ENCODE measurements around the gene ALOXE3. TPM values are rescaled to one million over a fixed set of nuclear protein-coding genes. Genes with fewer than 3 reads are reported as not detected.
A peak's percentile ranks its signal among the peaks of the same experiment; 100 is the strongest.

ALOXE3 gene
- polyA plus RNA-seq, 1 experiment, result 0.04 TPM

DNA sequence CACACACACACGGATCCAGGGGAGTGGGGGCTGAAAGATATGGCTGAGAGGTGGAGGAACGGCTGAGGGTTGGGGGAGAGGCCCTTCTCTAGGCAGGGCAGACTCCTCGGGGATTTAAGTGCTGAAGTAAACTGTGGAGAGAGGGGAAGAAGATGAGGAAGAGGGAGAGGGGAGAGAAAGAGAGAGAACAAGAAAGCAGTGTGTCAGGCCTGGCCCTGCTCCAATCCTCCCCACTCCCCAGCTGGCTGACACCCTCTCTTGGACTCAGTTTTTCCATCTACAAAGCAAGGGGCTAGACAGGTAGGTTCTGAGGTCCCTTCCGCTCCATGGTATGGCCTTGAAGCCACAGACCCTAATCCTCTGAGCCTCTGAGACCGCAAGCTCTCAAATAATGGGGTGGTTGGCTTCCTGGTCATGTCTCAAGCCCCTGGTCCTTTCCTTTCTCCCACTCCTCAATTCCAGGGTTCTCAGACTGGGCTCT, 42.5 kb upstream of the ALOXE3 start:
- ChIA-PET CTCF (interaction anchor here (0.6 to 1.5 kb wide), 4 partner anchors 23 to 134 kb away, joined by 3 to 6 read pairs (median 4); partner anchors contain the start of genes ALOXE3 and SLC25A35), POLR2A (interaction anchor here (0.5 to 3.3 kb wide), 2 partner anchors 13 to 444 kb away, joined by 4 to 20 read pairs; partner anchors contain the start of gene DNAH2)
- TF ChIP-seq, protein P1, sequence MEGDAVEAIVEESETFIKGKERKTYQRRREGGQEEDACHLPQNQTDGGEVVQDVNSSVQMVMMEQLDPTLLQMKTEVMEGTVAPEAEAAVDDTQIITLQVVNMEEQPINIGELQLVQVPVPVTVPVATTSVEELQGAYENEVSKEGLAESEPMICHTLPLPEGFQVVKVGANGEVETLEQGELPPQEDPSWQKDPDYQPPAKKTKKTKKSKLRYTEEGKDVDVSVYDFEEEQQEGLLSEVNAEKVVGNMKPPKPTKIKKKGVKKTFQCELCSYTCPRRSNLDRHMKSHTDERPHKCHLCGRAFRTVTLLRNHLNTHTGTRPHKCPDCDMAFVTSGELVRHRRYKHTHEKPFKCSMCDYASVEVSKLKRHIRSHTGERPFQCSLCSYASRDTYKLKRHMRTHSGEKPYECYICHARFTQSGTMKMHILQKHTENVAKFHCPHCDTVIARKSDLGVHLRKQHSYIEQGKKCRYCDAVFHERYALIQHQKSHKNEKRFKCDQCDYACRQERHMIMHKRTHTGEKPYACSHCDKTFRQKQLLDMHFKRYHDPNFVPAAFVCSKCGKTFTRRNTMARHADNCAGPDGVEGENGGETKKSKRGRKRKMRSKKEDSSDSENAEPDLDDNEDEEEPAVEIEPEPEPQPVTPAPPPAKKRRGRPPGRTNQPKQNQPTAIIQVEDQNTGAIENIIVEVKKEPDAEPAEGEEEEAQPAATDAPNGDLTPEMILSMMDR (IDR thresholded peaks at IDR 0.05; ENCODE audit: low read depth, low read length), result no peak
- DNase-seq (ENCODE audit: low read depth, low spot score), result no peak
- 0 out of 2 replicates have a peak overlapping the region, but pooled peaks have one; percentile 7 for H3K4me3 ChIP-seq (ENCODE audit: low read depth, low read length)
- no peaks in the 10 kb centered on the region for H3K27me3 ChIP-seq (ENCODE audit: control insufficient read depth, insufficient read depth, low read length)
- H3K27ac ChIP-seq (ENCODE audit: low read depth, low read length), result no peak overlapping the region
- no peaks in the 10 kb centered on the region; the same call in 1 of the 2 replicates for H3K9me3 ChIP-seq (ENCODE audit: control insufficient read depth, insufficient read depth, low read length)

DNA sequence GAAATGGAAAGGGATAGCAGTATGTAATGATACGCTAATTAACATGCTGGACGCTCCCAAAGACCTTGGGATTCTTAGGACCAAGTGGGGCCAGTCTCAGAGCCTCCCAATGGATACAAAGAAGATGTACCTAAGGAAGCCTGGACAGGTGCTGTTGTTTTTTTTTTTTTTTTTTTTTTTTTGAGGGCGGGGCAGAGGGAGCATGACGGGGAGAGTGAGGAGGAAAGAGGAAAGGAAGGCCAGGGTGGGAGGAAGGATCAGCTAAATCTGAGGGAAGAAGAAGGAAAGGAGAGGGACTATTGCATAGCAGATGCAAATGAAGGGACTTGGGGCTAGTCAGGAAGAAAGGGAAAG, 41.9 kb upstream of the ALOXE3 start:
- Histone ChIP-seq H3K27ac (ENCODE audit: low read depth, low read length) (no peak overlapping the region), H3K27me3 (ENCODE audit: control insufficient read depth, insufficient read depth, low read length) (no peaks in the 10 kb centered on the region), H3K4me3 (ENCODE audit: low read depth, low read length) (no peak overlapping the region), H3K9me3 (ENCODE audit: control insufficient read depth, insufficient read depth, low read length) (no peaks in the 10 kb centered on the region; the same call in 1 of the 2 replicates)
- ChIA-PET CTCF (interaction anchor here (0.6 to 1.5 kb wide), 4 partner anchors 22 to 135 kb away, joined by 3 to 4 read pairs (median 3); partner anchors contain the start of gene SLC25A35), POLR2A (interaction anchor here (3.3 kb wide), 1 partner anchor 13 kb away, joined by 20 read pairs; no protein-coding TSS in a partner anchor)
- TF ChIP-seq, protein P1 (IDR thresholded peaks at IDR 0.05; ENCODE audit: low read depth, low read length), result no peak
- no peak for DNase-seq (ENCODE audit: low read depth, low spot score)

DNA sequence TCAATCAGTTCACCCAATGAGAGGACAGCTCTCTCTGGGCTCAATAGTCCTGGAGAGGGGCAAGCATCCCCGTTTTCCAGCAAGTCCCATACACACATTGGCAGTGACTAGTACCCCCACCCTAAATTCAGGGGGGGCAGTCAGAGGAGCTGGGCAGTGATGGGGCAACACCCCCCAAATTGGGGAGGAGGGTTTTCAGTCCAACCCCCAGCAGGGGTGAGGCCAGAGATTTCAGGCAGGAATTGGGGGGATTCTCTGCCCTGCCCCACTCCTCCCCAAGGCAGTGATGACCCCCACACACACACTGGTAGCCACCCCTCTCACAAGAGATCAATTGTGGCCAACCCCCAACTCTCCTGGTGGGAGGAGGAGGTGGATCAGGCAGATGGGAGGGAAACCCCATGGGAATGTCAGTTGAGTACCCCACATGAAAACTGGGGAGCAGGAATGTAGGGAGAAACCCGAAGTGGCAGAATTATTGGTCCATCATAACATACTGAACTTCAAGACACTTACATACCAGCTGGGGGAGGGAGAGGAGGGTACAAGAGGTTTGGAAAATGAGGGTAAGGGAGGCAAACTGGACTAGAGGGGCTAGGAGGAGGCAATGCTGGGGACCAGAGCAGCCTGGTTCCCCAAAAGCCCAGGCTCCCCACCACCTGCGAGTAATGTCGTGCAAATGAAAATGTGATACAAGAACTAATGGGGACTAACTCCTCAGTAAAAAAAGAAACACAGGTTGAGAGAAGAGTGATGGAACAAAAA, 41.3 kb upstream of the ALOXE3 start:
- H3K4me3 ChIP-seq (ENCODE audit: low read depth, low read length), result no peak overlapping the region
- DNase-seq (ENCODE audit: low read depth, low spot score), result no peak
- CTCF ChIA-PET, result interaction anchor here (1.0 to 2.0 kb wide), 6 partner anchors 8 to 99 kb away, joined by 3 to 17 read pairs (median 4); no protein-coding TSS in a partner anchor
- TF ChIP-seq, protein P1 (IDR thresholded peaks at IDR 0.05; ENCODE audit: low read depth, low read length), result no peak
- H3K9me3 ChIP-seq (ENCODE audit: control insufficient read depth, insufficient read depth, low read length), result no peaks in the 10 kb centered on the region; the same call in 1 of the 2 replicates
- no peak overlapping the region for H3K27ac ChIP-seq (ENCODE audit: low read depth, low read length)
- POLR2A ChIA-PET, result interaction anchor here (3.3 kb wide), 1 partner anchor 14 kb away, joined by 20 read pairs; no protein-coding TSS in a partner anchor
- H3K27me3 ChIP-seq (ENCODE audit: control insufficient read depth, insufficient read depth, low read length), result no peaks in the 10 kb centered on the region

DNA sequence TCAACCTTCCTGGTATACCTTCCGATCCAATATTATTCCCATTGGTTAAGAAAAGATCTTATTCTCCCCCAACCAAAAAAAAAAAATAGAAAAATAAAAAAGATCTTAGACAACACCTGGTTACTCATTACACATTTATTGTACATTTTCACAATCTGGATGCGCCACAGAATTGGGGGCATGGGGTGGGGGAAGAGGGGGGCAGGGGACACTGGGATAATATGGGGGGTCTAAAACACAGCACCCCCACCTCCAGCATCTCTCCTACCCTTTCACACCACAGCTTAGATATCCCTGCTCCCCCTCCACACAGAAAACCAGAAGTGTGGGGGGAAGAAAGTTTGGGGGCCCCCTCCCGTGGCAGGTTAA, 40.7 kb upstream of the ALOXE3 start:
- Histone ChIP-seq H3K27ac (ENCODE audit: low read depth, low read length) (no peak overlapping the region), H3K9me3 (ENCODE audit: control insufficient read depth, insufficient read depth, low read length) (no peaks in the 10 kb centered on the region; the same call in 1 of the 2 replicates), H3K27me3 (ENCODE audit: control insufficient read depth, insufficient read depth, low read length) (no peaks in the 10 kb centered on the region), H3K4me3 (ENCODE audit: low read depth, low read length) (no peak overlapping the region)
- TF ChIP-seq, protein P1 (IDR thresholded peaks at IDR 0.05; ENCODE audit: low read depth, low read length), result no peak
- ChIA-PET POLR2A (interaction anchor here (3.3 kb wide), 1 partner anchor 14 kb away, joined by 20 read pairs; no protein-coding TSS in a partner anchor), CTCF (interaction anchor here (1.2 to 2.0 kb wide), 6 partner anchors 9 to 98 kb away, joined by 3 to 17 read pairs (median 6); no protein-coding TSS in a partner anchor)
- DNase-seq (ENCODE audit: low read depth, low spot score), result no peak

Measured in AG04450 (cell line).